GM12873 (cell line): ENCODE data around the gene SSU72.
A peak's percentile ranks its signal among the peaks of the same experiment; 100 is the strongest.

Experiments
- CTCF ChIP-seq: IDR thresholded peaks from 2 replicates; pipeline ENCODE4 v1.5.1; 2012; ENCODE audit warnings: low read depth, mild to moderate bottlenecking, moderate library complexity, low read length, control low read depth; ENCODE audit not compliant: insufficient read depth; ENCODE audit errors: missing control alignments

Gene SSU72

DNA sequence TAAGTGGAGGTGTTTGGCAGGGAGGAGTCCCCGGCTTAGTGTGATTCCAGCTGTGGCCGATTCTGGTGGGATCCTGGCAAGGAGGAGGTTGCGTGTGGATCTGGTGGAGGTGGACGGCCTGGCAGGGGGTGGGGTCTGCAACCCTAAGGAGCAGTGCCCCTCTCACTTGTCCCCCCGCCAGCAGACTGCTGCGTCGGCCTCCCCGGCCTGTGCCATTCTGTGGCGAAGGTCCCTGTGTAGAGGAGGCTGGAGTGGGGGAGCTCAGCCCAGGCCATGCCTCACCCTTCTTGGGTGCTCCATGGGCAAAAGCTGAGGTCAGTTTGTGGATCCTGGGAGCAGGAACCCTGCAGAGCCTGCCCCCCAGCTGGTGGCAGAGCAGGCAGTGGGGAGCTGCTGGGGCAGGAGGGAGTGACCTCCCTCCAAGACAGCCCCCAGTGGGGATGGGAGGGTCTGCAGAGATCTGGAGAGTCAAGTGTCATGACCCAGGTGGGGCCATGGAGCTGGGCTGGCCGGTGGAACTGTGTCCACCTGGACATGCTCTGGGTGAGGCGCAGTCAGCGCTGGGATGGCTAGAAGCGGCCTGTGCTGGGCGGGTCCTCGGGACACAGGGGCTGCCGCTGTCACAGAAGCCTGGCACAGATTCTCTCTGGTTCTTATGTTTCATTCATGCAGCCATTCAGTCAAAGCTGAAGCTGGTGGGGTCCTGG, 45.9 kb upstream of the SSU72 start:
- TF ChIP-seq CTCF, result no peak

GRCh38 chr1:1619917-1620361, 45.3 kb upstream of the SSU72 start:
- TF ChIP-seq CTCF, result peak; percentile 46

DNA sequence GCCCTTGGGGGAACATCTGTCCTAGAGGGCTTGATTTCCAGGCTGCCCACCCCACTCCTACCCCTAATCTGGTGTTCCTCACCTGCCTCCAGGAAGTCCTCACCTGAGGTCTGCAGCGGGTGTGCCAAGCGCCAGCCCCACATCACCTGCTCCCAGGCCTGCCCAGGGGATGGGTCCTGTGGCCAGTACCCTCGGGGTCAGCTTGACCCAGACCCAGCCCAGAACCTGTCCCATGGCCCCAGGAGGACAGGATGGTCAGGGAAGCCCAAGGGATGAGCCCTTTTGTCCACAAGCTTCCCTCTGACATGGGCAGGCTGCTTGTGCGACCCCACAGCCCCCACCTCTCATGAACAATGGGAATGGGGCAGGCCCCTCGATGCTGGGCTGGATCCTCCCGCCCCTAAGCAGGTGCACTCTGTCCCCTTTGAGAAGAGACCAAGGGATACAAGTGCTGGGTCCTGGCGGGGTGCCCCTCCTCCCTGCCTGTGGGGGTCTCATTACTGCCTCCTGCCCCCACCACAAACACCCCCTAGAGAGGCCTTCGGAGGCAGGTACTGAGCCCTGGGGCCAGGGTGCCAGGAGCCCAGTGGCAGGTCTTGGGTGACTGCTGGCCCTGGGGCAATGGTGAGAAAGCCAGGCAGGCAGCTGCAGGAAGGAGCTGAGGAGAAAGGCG, 43.9 kb upstream of the SSU72 start:
- TF ChIP-seq CTCF, result no peak

DNA sequence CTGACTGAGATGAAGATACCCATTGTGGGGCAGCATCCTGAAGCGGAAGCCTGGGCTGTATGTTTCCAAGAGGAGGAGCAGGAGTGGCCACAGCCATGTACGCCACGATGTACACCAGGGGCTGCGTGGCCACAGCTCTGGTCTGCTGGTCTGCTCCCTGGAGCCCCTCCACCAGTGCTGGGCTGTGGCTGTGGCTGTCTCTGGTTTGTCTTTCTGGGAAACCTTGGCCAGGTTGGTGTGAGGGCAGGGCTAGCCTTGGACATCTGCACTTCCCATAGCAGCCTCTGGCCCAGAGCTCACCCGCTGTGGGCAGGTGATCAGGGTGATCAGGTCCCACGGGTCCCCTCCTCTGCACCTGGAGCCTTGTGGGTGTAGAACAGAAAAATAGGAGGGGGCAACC, 43.3 kb upstream of the SSU72 start:
- TF ChIP-seq CTCF, result no peak

DNA sequence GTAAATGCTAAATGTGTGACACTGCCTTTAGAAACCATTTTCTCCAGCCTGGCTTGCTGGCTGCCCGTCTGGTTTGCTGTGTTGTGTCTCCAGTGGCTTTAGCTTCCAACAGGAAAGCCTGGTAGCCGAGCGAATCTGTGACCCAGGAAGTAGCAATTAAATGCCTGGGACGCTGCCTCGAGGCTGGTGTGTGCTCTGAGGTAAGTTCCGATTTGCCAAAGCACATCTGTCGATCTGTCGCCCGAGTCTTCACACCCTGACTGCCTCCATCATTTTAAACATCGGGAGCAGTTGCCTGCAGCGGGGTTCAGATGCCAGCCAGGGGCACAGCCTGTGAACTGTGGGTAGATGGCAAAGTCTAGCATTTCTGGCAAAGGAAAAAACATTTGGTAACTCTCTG, 42.9 kb upstream of the SSU72 start:
- TF ChIP-seq CTCF, result no peak

DNA sequence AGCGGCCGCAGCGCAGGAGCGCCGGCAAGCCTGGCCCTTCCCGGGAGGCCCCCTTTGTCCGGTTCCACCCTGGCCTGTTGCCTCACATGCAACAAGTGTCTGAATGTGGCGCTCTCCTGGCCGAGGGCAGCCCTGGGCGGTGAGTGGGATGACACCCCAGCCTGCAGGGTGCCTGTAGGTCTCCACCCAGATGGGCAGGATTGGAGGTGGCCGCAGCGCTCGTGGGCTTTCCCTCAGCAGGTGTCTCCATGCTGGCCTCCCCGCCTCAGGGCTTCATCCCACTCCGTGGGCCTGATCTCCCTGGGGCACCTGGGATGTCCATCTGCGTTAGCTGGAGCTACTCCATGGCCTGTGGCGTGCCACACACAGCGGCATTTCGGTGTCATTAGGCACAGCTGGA, 42.2 kb upstream of the SSU72 start:
- TF ChIP-seq CTCF, result no peak

- no peak for TF ChIP-seq CTCF
Observed at GRCh38 chr1:1616045-1616790, 41.6 kb upstream of the SSU72 start.
